Measurements from ENCODE around the gene MYL3. TPM values are rescaled to one million over a fixed set of nuclear protein-coding genes. Genes with fewer than 3 reads are reported as not detected.

Gene MYL3
- total and polyA plus RNA-seq, 2 donors (not counting 1 experiment from before 2014, with no cell fraction given): not detected

GRCh38 chr3:46846624-46847542 lies 16.4 kb downstream of the MYL3 start:
- Histone ChIP-seq H3K36me3 (replicated peaks in 1 of 2; ENCODE audit: control extremely low read depth in 1 of 2, control insufficient read depth in 1 of 2, extremely low read depth in 1 of 2, insufficient read depth in 2 of 2, low read length in 1 of 2) (no peaks in the 10 kb centered on the region), H3K4me1 (ENCODE audit: control insufficient read depth in 2 of 2, insufficient read depth in 2 of 2, low read length in 2 of 2) (peaks cover 12 to 17% of the 10 kb centered on the region in 2 donors), H3K27ac (ENCODE audit: low read length in 2 of 2) (peak overlapping the region in 1 of 2 donors; percentile 71), H3K9ac (ENCODE audit: low read length) (peak overlapping the region; percentile 75), H3K27me3 (replicated peaks in 1 of 4; ENCODE audit: control extremely low read depth in 1 of 4, control insufficient read depth in 3 of 4, insufficient read depth in 4 of 4, low read length in 3 of 4) (no peaks in the 10 kb centered on the region), H2AFZ (ENCODE audit: insufficient read depth, low read depth, low read length, poor library complexity, severe bottlenecking) (peak overlapping the region; percentile 99), H3K79me2 (ENCODE audit: control insufficient read depth, insufficient read depth, low read length) (no peaks in the 10 kb centered on the region), H3K4me3 (ENCODE audit: control extremely low read depth in 1 of 5, extremely low read depth in 1 of 5, insufficient read depth in 1 of 5, low read depth in 2 of 5, low read length in 4 of 5) (peak overlapping the region in 4 of 5 experiments; percentile 55 to 86 (median 71)), H4K20me1 (ENCODE audit: control insufficient read depth, insufficient read depth, low read length, poor library complexity, severe bottlenecking) (no peaks in the 10 kb centered on the region), H3K9me3 (ENCODE audit: control extremely low read depth in 1 of 3, control insufficient read depth in 2 of 3, insufficient read depth in 1 of 3, low read length in 2 of 3) (peaks cover 0 to 2% (median 0%) of the 10 kb centered on the region in 3 donors), H3K4me2 (replicated peaks; ENCODE audit: low read depth, low read length, poor library complexity, severe bottlenecking) (peak overlapping the region; percentile 97)
- H3K4me1 Mint-ChIP-seq: peaks cover 9% of the 10 kb centered on the region
- intact Hi-C loops (cut with micrococcal nuclease): loop anchor here (1.0 to 5.0 kb wide), 3 partner anchors 48 to 535 kb away; partner anchors contain the start of gene PTPN23
- TF ChIP-seq EZH2 (IDR thresholded peaks at IDR 0.05; ENCODE audit: borderline replicate concordance, insufficient read depth, low read depth, low read length, poor library complexity, severe bottlenecking) (no peak), CTCF (IDR thresholded peaks at IDR 0.05) (no peak)
- ATAC-seq (ENCODE audit: low read depth) (no peak), DNase-seq (no peak)
- CTCF ChIA-PET: interaction anchor here (0.8 to 1.7 kb wide), 7 partner anchors 9 to 151 kb away, joined by 3 to 9 read pairs (median 3); no protein-coding TSS in a partner anchor
- POLR2A ChIA-PET: no interaction called here
- 93% methylated on average over 7 of the region's 9 CpGs for WGBS (ENCODE audit: insufficient coverage)
- H3K27me3 Mint-ChIP-seq: no peaks in the 10 kb centered on the region
- H3K9me3 Mint-ChIP-seq (ENCODE audit: insufficient read depth): peaks cover 9% of the 10 kb centered on the region
- H3K27ac Mint-ChIP-seq: peak overlapping the region; percentile 75
- H3K4me3 Mint-ChIP-seq: peak overlapping the region; percentile 82
